ENCODE data around the gene IRF4.

IRF4 gene

DNA sequence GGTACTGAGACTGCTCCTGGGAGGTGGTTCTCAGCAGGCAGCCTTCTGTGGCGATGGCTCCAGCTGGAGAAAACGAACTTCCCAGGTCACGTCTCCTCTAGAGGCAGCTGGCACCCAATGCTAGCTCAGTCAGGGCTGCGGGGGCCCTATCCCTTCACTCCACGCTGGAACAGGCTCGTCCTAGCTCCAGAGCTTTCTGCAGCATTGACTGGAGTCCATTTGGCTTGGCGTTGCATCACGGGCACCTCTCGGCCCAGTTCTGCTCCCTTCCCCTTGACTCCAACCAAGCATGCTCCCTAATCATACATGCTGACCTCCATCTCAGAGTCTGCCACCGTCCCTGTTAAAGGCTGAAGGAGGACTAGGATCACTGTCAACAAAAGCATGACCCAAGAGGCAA is 5.9 kb upstream of the IRF4 start:
- Histone ChIP-seq H3K27me3 (ENCODE audit: control insufficient read depth, insufficient read depth, low read length) (peaks cover 6% of the 10 kb centered on the region; the same call in 1 of the 2 replicates), H3K4me3 (ENCODE audit: low read length) (no peak overlapping the region), H3K4me1 (ENCODE audit: control insufficient read depth, insufficient read depth, low read length) (no peaks in the 10 kb centered on the region), H3K9me3 (ENCODE audit: control insufficient read depth, insufficient read depth, low read length) (no peaks in the 10 kb centered on the region), H3K27ac (ENCODE audit: low read length) (no peak overlapping the region), H3K36me3 (ENCODE audit: control insufficient read depth, insufficient read depth, low read length) (no peaks in the 10 kb centered on the region)
- WGBS (ENCODE audit: insufficient coverage, insufficient read length) = no CpG with 5 or more reads among the region's 10 CpGs
- no peak for DNase-seq (ENCODE audit: low read depth, low spot score)

DNA sequence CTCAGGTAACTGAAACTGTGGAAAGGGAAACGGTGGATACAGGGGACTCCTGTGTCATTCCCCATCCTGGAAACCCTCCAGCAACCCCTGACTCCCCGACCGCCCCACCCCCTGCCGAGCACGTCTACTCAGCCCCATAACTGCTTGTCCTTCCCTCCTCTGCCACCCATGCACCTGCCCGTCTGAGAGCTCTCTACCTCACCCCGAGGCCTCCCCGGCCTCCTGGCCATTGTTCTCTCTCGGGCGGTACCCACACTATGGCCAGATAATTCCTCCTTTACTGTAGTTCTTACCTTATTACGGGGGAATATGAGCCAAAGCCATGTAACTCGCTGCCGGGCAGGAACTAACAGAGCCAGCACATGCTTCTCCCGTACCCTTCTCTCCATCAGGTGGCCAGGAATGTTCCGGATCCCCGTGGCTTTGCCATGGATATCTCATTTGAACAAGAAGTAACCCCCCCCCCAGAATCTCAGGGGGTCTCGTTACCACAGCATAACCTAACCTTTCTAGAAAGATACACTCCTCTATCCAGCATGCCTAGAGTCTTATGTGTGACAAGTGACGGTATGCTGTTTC is 4.8 kb upstream of the IRF4 start:
- Histone ChIP-seq H3K9me3 (ENCODE audit: control insufficient read depth, insufficient read depth, low read length) (no peaks in the 10 kb centered on the region), H3K4me3 (ENCODE audit: low read length) (no peak overlapping the region), H3K4me1 (ENCODE audit: control insufficient read depth, insufficient read depth, low read length) (no peaks in the 10 kb centered on the region), H3K27me3 (ENCODE audit: control insufficient read depth, insufficient read depth, low read length) (peaks cover 12% of the 10 kb centered on the region; the same call in 1 of the 2 replicates), H3K36me3 (ENCODE audit: control insufficient read depth, insufficient read depth, low read length) (no peaks in the 10 kb centered on the region), H3K27ac (ENCODE audit: low read length) (no peak overlapping the region)
- no CpG with 5 or more reads among the region's 18 CpGs for WGBS (ENCODE audit: insufficient coverage, insufficient read length)
- DNase-seq (ENCODE audit: low read depth, low spot score) = no peak

DNA sequence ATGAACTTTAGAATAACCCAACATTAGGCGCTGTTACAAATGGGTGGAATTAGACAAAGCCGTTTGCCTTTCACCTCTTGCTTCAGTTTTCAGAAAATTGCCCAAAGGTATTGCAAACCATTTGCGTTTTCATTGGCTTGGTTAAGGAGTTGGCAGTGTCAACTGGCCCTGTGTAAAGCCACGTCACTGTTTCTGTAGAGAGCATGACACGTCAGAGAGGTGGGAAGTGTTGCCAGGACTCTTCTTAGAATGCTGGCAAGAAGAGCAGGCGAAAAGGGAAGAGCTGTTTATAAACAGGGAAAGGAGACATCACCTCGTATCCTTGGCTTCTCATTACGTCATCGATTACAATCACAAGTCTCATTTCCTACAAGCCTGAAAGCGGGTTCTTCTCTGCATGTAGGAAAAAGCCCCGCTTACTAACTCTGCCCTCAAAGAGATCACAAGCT is 4.2 kb upstream of the IRF4 start:
- Histone ChIP-seq H3K4me3 (ENCODE audit: low read length) (no peak overlapping the region), H3K4me1 (ENCODE audit: control insufficient read depth, insufficient read depth, low read length) (no peaks in the 10 kb centered on the region; the same call in 1 of the 2 replicates), H3K27me3 (ENCODE audit: control insufficient read depth, insufficient read depth, low read length) (peaks cover 16% of the 10 kb centered on the region; the same call in 1 of the 2 replicates), H3K36me3 (ENCODE audit: control insufficient read depth, insufficient read depth, low read length) (no peaks in the 10 kb centered on the region), H3K9me3 (ENCODE audit: control insufficient read depth, insufficient read depth, low read length) (no peaks in the 10 kb centered on the region), H3K27ac (ENCODE audit: low read length) (no peak overlapping the region)
- no peak for DNase-seq (ENCODE audit: low read depth, low spot score)
- no CpG with 5 or more reads among the region's 11 CpGs for WGBS (ENCODE audit: insufficient coverage, insufficient read length)

DNA sequence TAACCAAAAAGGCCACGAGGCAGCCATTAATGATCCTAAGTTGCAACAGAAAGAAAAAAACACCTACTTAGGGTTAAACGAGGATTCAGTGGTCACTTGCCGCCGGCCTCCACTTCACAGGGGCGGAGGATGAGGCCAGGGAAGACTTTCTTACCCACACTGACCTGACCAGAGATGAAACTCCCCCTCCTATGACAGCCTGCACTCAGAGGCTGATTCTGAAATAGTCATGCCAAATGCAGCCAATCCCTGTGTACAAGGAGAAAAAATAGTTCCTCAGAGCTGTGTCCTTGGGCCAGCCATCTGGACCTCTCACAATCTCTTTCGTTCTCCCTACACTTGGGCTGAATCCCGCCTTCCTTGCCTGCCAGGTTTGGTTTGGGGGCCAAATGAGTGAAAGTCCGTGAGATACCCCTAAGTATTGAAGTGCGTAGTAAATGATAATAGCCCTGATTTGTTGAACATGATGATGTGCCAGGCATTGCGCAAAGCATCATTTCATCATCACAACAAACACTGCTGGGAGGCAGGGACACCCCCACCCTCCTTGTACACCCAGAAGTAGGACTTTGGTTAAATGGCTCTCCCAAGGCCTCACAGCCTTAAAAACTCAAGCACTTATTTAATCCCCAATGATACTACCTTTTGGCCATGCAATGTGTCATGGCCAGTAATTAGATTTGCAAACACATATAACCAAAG is 3.2 kb upstream of the IRF4 start:
- peaks cover 1% of the 10 kb centered on the region; the same call in 1 of the 2 replicates for H3K4me1 ChIP-seq (ENCODE audit: control insufficient read depth, insufficient read depth, low read length)
- no peak for DNase-seq (ENCODE audit: low read depth, low spot score)
- no peaks in the 10 kb centered on the region for H3K9me3 ChIP-seq (ENCODE audit: control insufficient read depth, insufficient read depth, low read length)
- no peak overlapping the region for H3K27ac ChIP-seq (ENCODE audit: low read length)
- no CpG with 5 or more reads among the region's 10 CpGs for WGBS (ENCODE audit: insufficient coverage, insufficient read length)
- peaks cover 26% of the 10 kb centered on the region; the same call in 1 of the 2 replicates for H3K27me3 ChIP-seq (ENCODE audit: control insufficient read depth, insufficient read depth, low read length)
- no peak overlapping the region for H3K4me3 ChIP-seq (ENCODE audit: low read length)
- no peaks in the 10 kb centered on the region for H3K36me3 ChIP-seq (ENCODE audit: control insufficient read depth, insufficient read depth, low read length)

DNA sequence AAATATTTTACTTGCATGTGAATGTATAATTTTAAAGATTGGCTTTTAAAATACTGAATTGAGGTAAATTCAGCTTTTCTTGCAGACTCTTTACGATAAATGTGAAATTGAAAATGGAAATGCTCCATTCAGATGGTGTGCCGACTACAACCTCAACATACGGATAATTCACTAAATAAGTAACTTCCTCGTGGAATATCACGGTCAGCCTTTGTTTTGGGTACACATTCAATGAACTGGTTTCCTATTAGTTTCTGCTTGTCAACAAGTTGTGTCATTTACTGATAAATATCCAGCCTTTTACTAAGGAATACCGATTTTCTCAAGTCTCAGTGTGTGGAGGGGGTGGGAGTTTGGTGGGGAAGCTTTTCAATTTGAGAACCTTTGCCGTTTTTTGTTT is 2.4 kb upstream of the IRF4 start:
- no peaks in the 10 kb centered on the region for H3K9me3 ChIP-seq (ENCODE audit: control insufficient read depth, insufficient read depth, low read length)
- no CpG with 5 or more reads among the region's 7 CpGs for WGBS (ENCODE audit: insufficient coverage, insufficient read length)
- no peaks in the 10 kb centered on the region for H3K36me3 ChIP-seq (ENCODE audit: control insufficient read depth, insufficient read depth, low read length)
- no peak overlapping the region for H3K27ac ChIP-seq (ENCODE audit: low read length)
- DNase-seq (ENCODE audit: low read depth, low spot score) = no peak
- H3K4me1 ChIP-seq (ENCODE audit: control insufficient read depth, insufficient read depth, low read length) = peaks cover 1% of the 10 kb centered on the region; the same call in 1 of the 2 replicates
- peaks cover 34% of the 10 kb centered on the region for H3K27me3 ChIP-seq (ENCODE audit: control insufficient read depth, insufficient read depth, low read length)
- H3K4me3 ChIP-seq (ENCODE audit: low read length) = no peak overlapping the region

DNA sequence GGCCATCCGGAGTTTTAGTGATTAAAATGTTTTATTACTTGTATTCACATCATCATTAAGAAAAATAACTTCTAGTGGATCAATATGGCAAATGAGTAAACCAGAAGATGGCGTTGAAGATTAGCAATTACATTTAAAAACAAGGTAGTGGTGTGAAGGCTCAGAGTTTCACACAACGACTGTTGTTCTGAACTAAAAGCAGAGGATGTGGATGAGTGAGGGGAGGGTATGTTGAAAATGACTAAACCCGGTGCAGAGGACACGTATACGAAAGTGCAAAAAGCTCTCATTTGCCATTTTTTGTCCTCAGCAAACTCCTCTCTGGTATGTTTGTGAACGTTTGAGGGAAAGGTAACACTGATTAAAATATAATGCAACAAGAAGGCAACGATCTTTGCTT is 1.9 kb upstream of the IRF4 start:
- H3K4me3 ChIP-seq (ENCODE audit: low read length) = no peak overlapping the region
- H3K4me1 ChIP-seq (ENCODE audit: control insufficient read depth, insufficient read depth, low read length) = peaks cover 1% of the 10 kb centered on the region; the same call in 1 of the 2 replicates
- H3K9me3 ChIP-seq (ENCODE audit: control insufficient read depth, insufficient read depth, low read length) = no peaks in the 10 kb centered on the region
- H3K27me3 ChIP-seq (ENCODE audit: control insufficient read depth, insufficient read depth, low read length) = peaks cover 39% of the 10 kb centered on the region
- H3K36me3 ChIP-seq (ENCODE audit: control insufficient read depth, insufficient read depth, low read length) = no peaks in the 10 kb centered on the region
- H3K27ac ChIP-seq (ENCODE audit: low read length) = no peak overlapping the region
- WGBS (ENCODE audit: insufficient coverage, insufficient read length) = no CpG with 5 or more reads among the region's 8 CpGs
- DNase-seq (ENCODE audit: low read depth, low spot score) = no peak

DNA sequence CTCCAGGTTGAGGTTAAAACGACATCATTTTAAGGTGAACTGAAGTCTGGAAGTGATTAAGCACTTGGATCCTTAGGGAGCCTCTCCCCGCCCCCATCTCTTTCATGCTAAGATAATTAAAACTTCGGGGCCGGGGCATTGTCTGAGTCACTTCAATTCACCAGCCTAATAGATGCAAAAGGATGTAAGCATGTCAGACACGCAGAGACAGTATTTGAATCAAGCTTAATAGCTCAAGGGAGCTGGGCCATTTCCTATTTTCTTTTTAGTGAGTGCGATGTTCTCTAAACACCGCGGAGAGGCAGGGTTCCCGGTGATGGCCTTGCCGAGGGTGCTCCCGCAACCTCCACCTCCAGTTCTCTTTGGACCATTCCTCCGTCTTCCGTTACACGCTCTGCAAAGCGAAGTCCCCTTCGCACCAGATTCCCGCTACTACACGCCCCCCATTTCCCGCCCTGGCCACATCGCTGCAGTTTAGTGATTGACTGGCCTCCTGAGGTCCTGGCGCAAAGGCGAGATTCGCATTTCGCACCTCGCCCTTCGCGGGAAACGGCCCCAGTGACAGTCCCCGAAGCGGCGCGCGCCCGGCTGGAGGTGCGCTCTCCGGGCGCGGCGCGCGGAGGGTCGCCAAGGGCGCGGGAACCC is 516 bp upstream of the IRF4 start:
- DNase-seq (ENCODE audit: low read depth, low spot score) = no peak
- H3K27ac ChIP-seq (ENCODE audit: low read length) = no peak overlapping the region
- peaks cover 1% of the 10 kb centered on the region; the same call in 1 of the 2 replicates for H3K4me1 ChIP-seq (ENCODE audit: control insufficient read depth, insufficient read depth, low read length)
- H3K9me3 ChIP-seq (ENCODE audit: control insufficient read depth, insufficient read depth, low read length) = no peaks in the 10 kb centered on the region
- H3K27me3 ChIP-seq (ENCODE audit: control insufficient read depth, insufficient read depth, low read length) = peaks cover 43% of the 10 kb centered on the region
- WGBS (ENCODE audit: insufficient coverage, insufficient read length) = no CpG with 5 or more reads among the region's 44 CpGs
- no peaks in the 10 kb centered on the region for H3K36me3 ChIP-seq (ENCODE audit: control insufficient read depth, insufficient read depth, low read length)
- H3K4me3 ChIP-seq (ENCODE audit: low read length) = peak overlapping the region; percentile 35; the same call in 1 of the 2 replicates

DNA sequence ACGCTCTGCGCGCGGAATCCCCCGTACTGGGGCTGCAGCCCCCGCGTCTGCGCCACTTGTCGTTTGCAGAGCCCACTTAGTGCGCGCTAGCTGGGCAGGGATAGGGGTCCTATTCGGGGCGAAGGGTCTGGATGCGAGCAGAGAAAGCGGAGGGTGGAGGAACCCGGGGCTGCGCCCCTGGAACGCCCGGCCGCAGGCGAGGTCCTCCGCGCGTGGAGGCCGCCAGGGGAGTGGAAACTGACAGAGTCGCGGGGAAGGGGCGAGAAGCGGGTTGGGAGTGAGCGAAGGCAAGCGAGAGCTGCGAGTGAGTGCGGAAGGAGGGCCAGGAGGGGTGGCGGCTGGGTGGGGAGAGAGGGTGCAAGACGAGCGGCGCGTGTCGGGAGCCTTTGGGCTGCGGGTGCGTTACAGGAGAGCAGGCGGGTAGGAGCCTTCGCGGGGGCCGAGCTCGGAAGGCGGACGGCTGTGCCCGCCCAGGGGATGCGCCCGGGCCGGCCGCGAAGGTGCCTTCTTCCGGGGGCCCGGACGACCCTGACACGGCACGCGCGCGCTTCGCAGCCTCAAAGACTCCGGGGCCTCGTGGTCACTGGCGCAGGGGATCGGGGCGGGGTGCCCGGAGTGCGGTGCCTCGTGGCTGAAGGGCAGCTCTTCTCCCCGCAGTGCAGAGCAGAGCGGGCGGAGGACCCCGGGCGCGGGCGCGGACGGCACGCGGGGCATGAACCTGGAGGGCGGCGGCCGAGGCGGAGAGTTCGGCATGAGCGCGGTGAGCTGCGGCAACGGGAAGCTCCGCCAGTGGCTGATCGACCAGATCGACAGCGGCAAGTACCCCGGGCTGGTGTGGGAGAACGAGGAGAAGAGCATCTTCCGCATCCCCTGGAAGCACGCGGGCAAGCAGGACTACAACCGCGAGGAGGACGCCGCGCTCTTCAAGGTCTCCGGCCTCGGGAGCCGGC is 1.2 kb downstream of the IRF4 start:
- Histone ChIP-seq H3K27me3 (ENCODE audit: control insufficient read depth, insufficient read depth, low read length) (peaks cover 43% of the 10 kb centered on the region), H3K36me3 (ENCODE audit: control insufficient read depth, insufficient read depth, low read length) (no peaks in the 10 kb centered on the region), H3K4me1 (ENCODE audit: control insufficient read depth, insufficient read depth, low read length) (peaks cover 1% of the 10 kb centered on the region; the same call in 1 of the 2 replicates), H3K27ac (ENCODE audit: low read length) (no peak overlapping the region), H3K9me3 (ENCODE audit: control insufficient read depth, insufficient read depth, low read length) (no peaks in the 10 kb centered on the region), H3K4me3 (ENCODE audit: low read length) (peak overlapping the region; percentile 28; the same call in 1 of the 2 replicates)
- no CpG with 5 or more reads among the region's 108 CpGs for WGBS (ENCODE audit: insufficient coverage, insufficient read length)
- no peak for DNase-seq (ENCODE audit: low read depth, low spot score)

DNA sequence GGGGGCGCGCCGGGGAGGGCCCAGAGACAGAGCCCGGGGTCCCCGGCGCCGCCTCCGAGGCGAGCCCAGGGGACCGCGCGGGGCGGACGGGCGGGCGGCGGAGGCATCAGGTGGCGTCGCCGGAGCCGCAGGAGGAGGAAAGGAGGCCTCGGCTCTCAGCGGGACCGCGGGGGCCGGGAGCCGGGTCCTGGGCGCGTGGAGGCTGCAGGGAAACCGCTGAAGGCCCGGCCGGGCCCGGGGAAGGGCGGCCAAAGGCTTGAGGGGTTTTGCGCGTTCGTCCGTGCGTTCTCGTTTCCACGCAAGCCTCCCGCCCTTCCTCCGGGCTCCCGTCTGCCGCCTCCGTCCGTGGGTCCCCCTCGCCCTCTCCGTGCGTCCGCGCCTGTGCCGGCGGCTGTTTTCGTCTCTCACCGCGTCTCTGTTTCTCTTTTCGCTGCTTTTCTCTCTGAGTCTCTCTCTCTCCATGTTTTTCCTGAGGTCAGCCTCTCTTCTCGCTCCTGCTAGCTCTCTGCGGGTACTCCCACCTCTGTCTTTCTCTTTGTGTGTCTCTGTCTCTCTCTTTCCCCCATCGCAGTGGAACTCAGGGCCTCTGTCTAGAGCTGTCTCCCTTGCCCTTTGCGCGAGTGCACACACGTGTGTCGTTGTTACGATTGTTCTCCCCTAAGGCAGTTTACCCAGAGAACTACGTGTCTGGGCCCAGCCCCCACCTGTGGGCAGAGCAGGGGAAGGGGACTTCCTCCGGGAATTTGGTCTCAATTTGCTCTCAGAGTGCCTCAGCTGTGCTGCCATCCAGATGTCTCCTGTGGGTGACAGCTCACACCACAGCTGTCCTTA is 2.1 kb downstream of the IRF4 start:
- no CpG with 5 or more reads among the region's 68 CpGs for WGBS (ENCODE audit: insufficient coverage, insufficient read length)
- no peak overlapping the region for H3K27ac ChIP-seq (ENCODE audit: low read length)
- H3K4me1 ChIP-seq (ENCODE audit: control insufficient read depth, insufficient read depth, low read length) = peaks cover 1% of the 10 kb centered on the region; the same call in 1 of the 2 replicates
- no peak for DNase-seq (ENCODE audit: low read depth, low spot score)
- peaks cover 43% of the 10 kb centered on the region for H3K27me3 ChIP-seq (ENCODE audit: control insufficient read depth, insufficient read depth, low read length)
- no peaks in the 10 kb centered on the region for H3K9me3 ChIP-seq (ENCODE audit: control insufficient read depth, insufficient read depth, low read length)
- peak overlapping the region; percentile 28; the same call in 1 of the 2 replicates for H3K4me3 ChIP-seq (ENCODE audit: low read length)
- no peaks in the 10 kb centered on the region for H3K36me3 ChIP-seq (ENCODE audit: control insufficient read depth, insufficient read depth, low read length)
